ENCODE measurements around the gene VPREB1.
"Not testable (repeated sequence)": the region's sequence is repeated elsewhere in the genome, so short reads cannot be mapped to it uniquely, and the experiment has no call there.

DNA sequence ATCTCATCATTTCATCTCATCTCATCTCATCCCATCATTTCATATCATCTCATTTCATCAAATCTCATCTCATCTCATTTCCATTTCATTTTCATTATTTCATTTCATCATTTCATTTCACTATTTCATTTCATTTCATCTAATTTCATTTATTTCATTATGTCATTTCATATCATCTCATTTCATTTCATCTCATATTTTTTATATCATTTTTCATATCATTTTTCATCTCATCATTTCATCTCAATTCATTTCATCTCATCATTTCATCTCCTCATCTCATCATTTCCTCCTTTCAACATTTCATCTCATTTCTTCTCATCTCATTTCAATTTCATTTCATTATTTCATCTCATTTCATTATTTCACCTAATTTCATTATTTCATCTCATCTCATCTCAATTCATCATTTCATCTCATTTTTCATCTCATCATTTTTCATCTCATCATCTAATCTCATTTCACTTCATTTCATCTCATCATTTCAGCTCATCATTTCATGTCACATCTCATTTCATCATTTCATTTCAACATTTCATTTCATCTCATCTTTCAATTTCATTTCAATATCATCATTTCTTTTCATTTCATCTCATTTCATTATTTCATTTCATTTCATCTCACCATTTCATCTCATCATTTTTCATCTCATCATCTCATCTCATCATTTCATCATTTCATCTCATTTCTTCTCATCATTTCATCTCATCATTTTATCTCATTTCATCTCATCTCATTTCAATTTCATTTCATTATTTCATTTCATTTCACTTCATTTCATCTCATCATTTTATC, 40.6 kb downstream of the VPREB1 start:
- TF ChIP-seq, protein P1, sequence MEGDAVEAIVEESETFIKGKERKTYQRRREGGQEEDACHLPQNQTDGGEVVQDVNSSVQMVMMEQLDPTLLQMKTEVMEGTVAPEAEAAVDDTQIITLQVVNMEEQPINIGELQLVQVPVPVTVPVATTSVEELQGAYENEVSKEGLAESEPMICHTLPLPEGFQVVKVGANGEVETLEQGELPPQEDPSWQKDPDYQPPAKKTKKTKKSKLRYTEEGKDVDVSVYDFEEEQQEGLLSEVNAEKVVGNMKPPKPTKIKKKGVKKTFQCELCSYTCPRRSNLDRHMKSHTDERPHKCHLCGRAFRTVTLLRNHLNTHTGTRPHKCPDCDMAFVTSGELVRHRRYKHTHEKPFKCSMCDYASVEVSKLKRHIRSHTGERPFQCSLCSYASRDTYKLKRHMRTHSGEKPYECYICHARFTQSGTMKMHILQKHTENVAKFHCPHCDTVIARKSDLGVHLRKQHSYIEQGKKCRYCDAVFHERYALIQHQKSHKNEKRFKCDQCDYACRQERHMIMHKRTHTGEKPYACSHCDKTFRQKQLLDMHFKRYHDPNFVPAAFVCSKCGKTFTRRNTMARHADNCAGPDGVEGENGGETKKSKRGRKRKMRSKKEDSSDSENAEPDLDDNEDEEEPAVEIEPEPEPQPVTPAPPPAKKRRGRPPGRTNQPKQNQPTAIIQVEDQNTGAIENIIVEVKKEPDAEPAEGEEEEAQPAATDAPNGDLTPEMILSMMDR (IDR thresholded peaks at IDR 0.05), result not testable (repeated sequence)
- not testable (repeated sequence) for TF ChIP-seq ATOH8 (CRISPR knock-in tag; IDR thresholded peaks at IDR 0.05; ENCODE audit: low read depth); POLR2A (IDR thresholded peaks at IDR 0.05; ENCODE audit: low read length); ZFP36 (IDR thresholded peaks at IDR 0.05; ENCODE audit: borderline replicate concordance, partially characterized antibody); CBX8 (IDR thresholded peaks at IDR 0.05); RAD21 (conservative IDR thresholded peaks at IDR 0.05 in 1 of 2, IDR thresholded peaks at IDR 0.05 in 1 of 2)

Measured in A549 (cell line).